ENCODE measurements around the gene PKMYT1. TPM values are rescaled to one million over a fixed set of nuclear protein-coding genes. Genes with fewer than 3 reads are reported as not detected.

Gene PKMYT1
- total RNA-seq, 2 donors from 2014 or later: not detected

GRCh38 chr16:3013491-3013951, 33.3 kb upstream of the PKMYT1 start:
- DNase-seq: no peak
- ATAC-seq: no peak
- Mint-ChIP-seq H3K27me3 (peaks cover 6% of the 10 kb centered on the region), H3K36me3 (ENCODE audit: low read depth) (no peaks in the 10 kb centered on the region), H3K27ac (no peak overlapping the region), H3K4me3 (peak overlapping the region; percentile 7), H3K4me1 (peaks cover 7% of the 10 kb centered on the region)
- no peaks in the 10 kb centered on the region for H3K9me3 ChIP-seq (ENCODE audit: control insufficient read depth, low read length, poor library complexity, severe bottlenecking)

- Mint-ChIP-seq H3K4me3 (peak within 1 kb of the TSS; percentile 7), H3K27me3 (peaks cover 6% of the 10 kb centered on the region), H3K4me1 (peaks cover 10% of the 10 kb centered on the region), H3K36me3 (ENCODE audit: low read depth) (no peaks in the 10 kb centered on the region), H3K27ac (no peak within 1 kb of the TSS)
- no peaks in the 10 kb centered on the region for H3K9me3 ChIP-seq (ENCODE audit: control insufficient read depth, low read length, poor library complexity, severe bottlenecking)
- DNase-seq (no peak), ATAC-seq (peak; percentile 58)
These were observed 32.7 kb upstream of the PKMYT1 start, which contains the start of gene CLDN9 for GRCh38 chr16:3012828-3013420. Gene CLDN9 (plus strand): TSS chr16:3012923. CDS start chr16:3013363, 440 bp downstream.

- H3K4me1 Mint-ChIP-seq: peaks cover 16% of the 10 kb centered on the region
- H3K9me3 ChIP-seq (ENCODE audit: control insufficient read depth, low read length, poor library complexity, severe bottlenecking): no peaks in the 10 kb centered on the region
- no peak overlapping the region for H3K4me3 Mint-ChIP-seq
- no peak overlapping the region for H3K27ac Mint-ChIP-seq
- H3K27me3 Mint-ChIP-seq: peaks cover 6% of the 10 kb centered on the region
- ATAC-seq (peak; percentile 23), DNase-seq (no peak)
- no peaks in the 10 kb centered on the region for H3K36me3 Mint-ChIP-seq (ENCODE audit: low read depth)
These were observed 32.0 kb upstream of the PKMYT1 start for GRCh38 chr16:3012246-3012645.

GRCh38 chr16:3010510-3010909, 30.3 kb upstream of the PKMYT1 start:
- no peak overlapping the region for H3K4me3 Mint-ChIP-seq
- DNase-seq (no peak), ATAC-seq (no peak)
- no peak overlapping the region for H3K27ac Mint-ChIP-seq
- no peaks in the 10 kb centered on the region for H3K9me3 ChIP-seq (ENCODE audit: control insufficient read depth, low read length, poor library complexity, severe bottlenecking)
- peaks cover 6% of the 10 kb centered on the region for H3K27me3 Mint-ChIP-seq
- H3K4me1 Mint-ChIP-seq: peaks cover 20% of the 10 kb centered on the region
- no peaks in the 10 kb centered on the region for H3K36me3 Mint-ChIP-seq (ENCODE audit: low read depth)

GRCh38 chr16:3009568-3010390, 29.5 kb upstream of the PKMYT1 start:
- H3K36me3 Mint-ChIP-seq (ENCODE audit: low read depth): no peaks in the 10 kb centered on the region
- H3K4me1 Mint-ChIP-seq: peaks cover 20% of the 10 kb centered on the region
- H3K27ac Mint-ChIP-seq: no peak overlapping the region
- no peak overlapping the region for H3K4me3 Mint-ChIP-seq
- ATAC-seq (no peak), DNase-seq (no peak)
- H3K9me3 ChIP-seq (ENCODE audit: control insufficient read depth, low read length, poor library complexity, severe bottlenecking): no peaks in the 10 kb centered on the region
- peaks cover 6% of the 10 kb centered on the region for H3K27me3 Mint-ChIP-seq

- peak overlapping the region; percentile 84 for H3K4me3 Mint-ChIP-seq
- no peak for DNase-seq
- no peaks in the 10 kb centered on the region for H3K27me3 Mint-ChIP-seq
- H3K36me3 Mint-ChIP-seq (ENCODE audit: low read depth): no peaks in the 10 kb centered on the region
- no peak for ATAC-seq
- H3K27ac Mint-ChIP-seq: no peak overlapping the region
- no peaks in the 10 kb centered on the region for H3K9me3 ChIP-seq (ENCODE audit: control insufficient read depth, low read length, poor library complexity, severe bottlenecking)
- H3K4me1 Mint-ChIP-seq: peaks cover 18% of the 10 kb centered on the region
These were observed 28.4 kb upstream of the PKMYT1 start for GRCh38 chr16:3008690-3009037.

- ATAC-seq (no peak), DNase-seq (no peak)
- Mint-ChIP-seq H3K27ac (no peak overlapping the region), H3K27me3 (no peaks in the 10 kb centered on the region), H3K4me1 (peaks cover 18% of the 10 kb centered on the region), H3K36me3 (ENCODE audit: low read depth) (no peaks in the 10 kb centered on the region), H3K4me3 (peak overlapping the region; percentile 84)
- no peaks in the 10 kb centered on the region for H3K9me3 ChIP-seq (ENCODE audit: control insufficient read depth, low read length, poor library complexity, severe bottlenecking)
These were observed 27.9 kb upstream of the PKMYT1 start for GRCh38 chr16:3007957-3008689.

- no peak for ATAC-seq
- no peak for DNase-seq
- Mint-ChIP-seq H3K27me3 (no peaks in the 10 kb centered on the region), H3K36me3 (ENCODE audit: low read depth) (no peaks in the 10 kb centered on the region), H3K4me1 (peaks cover 18% of the 10 kb centered on the region), H3K27ac (no peak overlapping the region), H3K4me3 (peak overlapping the region; percentile 84)
- H3K9me3 ChIP-seq (ENCODE audit: control insufficient read depth, low read length, poor library complexity, severe bottlenecking): no peaks in the 10 kb centered on the region
These were observed 27.1 kb upstream of the PKMYT1 start for GRCh38 chr16:3007059-3007956.

- ATAC-seq (no peak), DNase-seq (no peak)
- H3K4me3 Mint-ChIP-seq: peak overlapping the region; percentile 79
- H3K9me3 ChIP-seq (ENCODE audit: control insufficient read depth, low read length, poor library complexity, severe bottlenecking): no peaks in the 10 kb centered on the region
- H3K27ac Mint-ChIP-seq: no peak overlapping the region
- H3K4me1 Mint-ChIP-seq: peaks cover 18% of the 10 kb centered on the region
- no peaks in the 10 kb centered on the region for H3K36me3 Mint-ChIP-seq (ENCODE audit: low read depth)
- H3K27me3 Mint-ChIP-seq: peaks cover 7% of the 10 kb centered on the region
These were observed 24.6 kb upstream of the PKMYT1 start for GRCh38 chr16:3004781-3005284.

- no peak overlapping the region for H3K4me3 Mint-ChIP-seq
These were observed 24.1 kb upstream of the PKMYT1 start for GRCh38 chr16:3004319-3004718.

GRCh38 chr16:3003582-3004270, 23.5 kb upstream of the PKMYT1 start:
- peaks cover 15% of the 10 kb centered on the region for H3K27me3 Mint-ChIP-seq
- H3K4me1 Mint-ChIP-seq: peaks cover 17% of the 10 kb centered on the region
- ATAC-seq (peak; percentile 99), DNase-seq (peak; percentile 90 to 94 (median 91))
- no peaks in the 10 kb centered on the region for H3K9me3 ChIP-seq (ENCODE audit: control insufficient read depth, low read length, poor library complexity, severe bottlenecking)
- peak overlapping the region; percentile 85 for H3K4me3 Mint-ChIP-seq
- no peak overlapping the region for H3K27ac Mint-ChIP-seq
- no peaks in the 10 kb centered on the region for H3K36me3 Mint-ChIP-seq (ENCODE audit: low read depth)

More at GRCh38 chr16:3004319-3004718, 24.1 kb upstream of the PKMYT1 start:
- ATAC-seq (no peak), DNase-seq (no peak)
- H3K9me3 ChIP-seq (ENCODE audit: control insufficient read depth, low read length, poor library complexity, severe bottlenecking): no peaks in the 10 kb centered on the region
- H3K27me3 Mint-ChIP-seq: peaks cover 10% of the 10 kb centered on the region
- peaks cover 18% of the 10 kb centered on the region for H3K4me1 Mint-ChIP-seq
- no peak overlapping the region for H3K27ac Mint-ChIP-seq
- H3K36me3 Mint-ChIP-seq (ENCODE audit: low read depth): no peaks in the 10 kb centered on the region

- Mint-ChIP-seq H3K27ac (no peak overlapping the region), H3K4me3 (no peak overlapping the region), H3K27me3 (peaks cover 15% of the 10 kb centered on the region), H3K4me1 (no peaks in the 10 kb centered on the region), H3K36me3 (ENCODE audit: low read depth) (no peaks in the 10 kb centered on the region)
- no peaks in the 10 kb centered on the region for H3K9me3 ChIP-seq (ENCODE audit: control insufficient read depth, low read length, poor library complexity, severe bottlenecking)
- DNase-seq (no peak), ATAC-seq (no peak)
These were observed 21.1 kb upstream of the PKMYT1 start for GRCh38 chr16:3001316-3001715.
